ENCODE results near the gene ZNF135.

ZNF135 gene

GRCh38 chr19:58086825-58087710 is 28.0 kb downstream of the ZNF135 start:
- no peak for DNase-seq (ENCODE audit: low spot score)

GRCh38 chr19:58088521-58089052 is 29.5 kb downstream of the ZNF135 start:
- no peak for TF ChIP-seq CTCF (IDR thresholded peaks at IDR 0.05; ENCODE audit: extremely low read depth, missing control alignments)
- no peak for DNase-seq (ENCODE audit: low spot score)

More at GRCh38 chr19:58086825-58087710, 28.0 kb downstream of the ZNF135 start:
- no peak for TF ChIP-seq CTCF (IDR thresholded peaks at IDR 0.05; ENCODE audit: extremely low read depth, missing control alignments)

GRCh38 chr19:58089846-58090245 is 30.8 kb downstream of the ZNF135 start:
- TF ChIP-seq CTCF (IDR thresholded peaks at IDR 0.05; ENCODE audit: extremely low read depth, missing control alignments): no peak
- no peak for DNase-seq (ENCODE audit: low spot score)

DNA sequence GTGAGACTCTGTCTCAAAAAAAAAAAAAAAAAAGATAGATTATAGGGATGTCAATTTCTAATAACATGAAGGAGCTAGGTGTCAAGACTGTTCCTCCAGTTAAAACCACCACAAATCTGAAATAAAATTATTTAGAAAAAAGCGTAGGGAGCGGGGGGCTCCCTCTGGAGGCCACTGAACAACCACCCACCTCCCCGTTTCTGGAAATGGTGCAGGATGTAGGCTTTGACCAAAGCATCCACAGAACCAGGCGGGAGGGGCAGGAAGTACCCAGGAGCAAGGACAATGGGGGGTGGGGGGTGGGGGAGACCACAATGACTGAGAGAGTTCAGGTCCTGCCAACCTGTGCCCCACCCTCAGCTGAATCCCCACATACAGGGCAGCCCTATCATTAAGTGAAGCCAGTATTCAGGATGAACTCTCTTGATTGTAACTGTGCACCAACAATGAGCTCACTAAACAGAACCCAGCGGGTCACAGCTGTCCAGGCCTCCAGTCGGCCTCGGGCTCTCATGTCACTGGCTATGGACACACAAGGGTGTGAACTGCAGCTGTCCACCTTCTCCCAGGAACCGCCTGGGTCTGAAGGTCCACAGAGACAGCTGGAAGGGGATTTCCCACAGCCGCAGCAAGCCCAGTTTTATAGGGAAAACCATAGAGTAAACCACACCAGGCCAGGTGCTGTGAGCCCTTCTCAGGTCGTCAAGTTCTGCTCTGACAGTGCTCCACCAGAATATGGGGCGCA is 32.3 kb downstream of the ZNF135 start:
- DNase-seq (ENCODE audit: low spot score): no peak
- no peak for TF ChIP-seq CTCF (IDR thresholded peaks at IDR 0.05; ENCODE audit: extremely low read depth, missing control alignments)

DNA sequence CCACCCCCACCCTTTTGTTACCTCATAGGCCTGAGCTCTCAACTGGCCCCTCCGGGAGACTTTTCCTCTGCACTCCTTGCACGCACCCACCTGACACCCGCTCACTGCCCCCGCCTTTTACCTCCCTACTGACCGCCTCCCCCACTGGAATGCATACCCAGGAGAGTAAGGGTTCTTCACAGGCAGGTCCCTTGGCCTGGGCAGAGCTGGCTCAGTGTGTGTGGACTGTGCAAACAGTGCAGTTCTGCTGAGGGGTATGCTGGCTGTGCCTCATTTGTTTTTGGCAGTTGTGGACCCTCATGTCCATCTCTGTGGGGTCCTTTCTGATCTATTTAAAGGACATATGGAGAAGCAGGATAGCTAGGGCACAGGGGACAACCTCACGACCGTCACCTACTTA is 34.0 kb downstream of the ZNF135 start:
- no peak for TF ChIP-seq CTCF (IDR thresholded peaks at IDR 0.05; ENCODE audit: extremely low read depth, missing control alignments)
- DNase-seq (ENCODE audit: low spot score): no peak

DNA sequence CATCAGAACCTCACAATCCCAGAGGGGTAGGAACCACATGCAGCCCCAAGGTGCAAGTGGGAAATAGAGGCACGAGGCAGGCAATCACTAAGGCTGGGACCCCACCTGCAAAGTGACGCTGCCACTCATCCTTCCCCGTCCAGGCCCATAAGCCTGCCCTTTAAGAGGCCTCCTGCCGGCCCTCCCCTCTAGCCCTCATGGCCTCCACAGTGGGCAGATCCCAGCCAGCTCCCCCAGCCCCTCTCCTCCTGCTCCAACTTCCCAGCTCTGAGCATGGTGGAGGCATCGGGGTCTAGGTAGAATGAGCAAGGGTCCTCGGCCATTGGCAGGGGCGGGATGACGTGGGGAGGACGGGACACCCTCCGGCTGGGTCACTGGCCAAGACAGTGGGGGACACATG is 36.2 kb downstream of the ZNF135 start:
- no peak for TF ChIP-seq CTCF (IDR thresholded peaks at IDR 0.05; ENCODE audit: extremely low read depth, missing control alignments)
- no peak for DNase-seq (ENCODE audit: low spot score)

GRCh38 chr19:58096884-58097283 is 37.8 kb downstream of the ZNF135 start:
- no peak for DNase-seq (ENCODE audit: low spot score)
- no peak for TF ChIP-seq CTCF (IDR thresholded peaks at IDR 0.05; ENCODE audit: extremely low read depth, missing control alignments)

All from GM20000 (cell line).